ENCODE data around the gene KCNH5.
"Not testable (repeated sequence)": the region's sequence is repeated elsewhere in the genome, so short reads cannot be mapped to it uniquely, and the experiment has no call there.

KCNH5 gene

DNA sequence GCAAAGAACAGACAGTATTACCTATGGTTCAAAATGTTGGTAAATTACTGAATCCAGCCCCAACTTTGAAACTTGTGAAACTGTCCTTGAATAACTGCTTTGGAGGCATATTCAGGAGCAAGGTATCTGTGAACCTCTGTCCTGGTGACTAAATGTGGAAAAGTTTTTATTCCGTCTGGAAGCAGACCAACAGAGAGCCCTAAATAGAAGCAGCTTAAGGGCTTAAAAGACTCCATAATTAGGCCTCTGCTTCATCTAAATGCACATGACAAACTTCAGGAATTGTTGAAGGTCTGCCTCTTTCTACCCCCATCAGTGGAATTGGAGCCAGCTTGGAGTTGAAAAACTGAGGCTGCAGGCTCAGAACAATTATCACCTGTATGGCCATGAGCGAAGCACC, 276.5 kb downstream of the KCNH5 start:
- H3K79me2 ChIP-seq (ENCODE audit: insufficient read depth, low read length): no peaks in the 10 kb centered on the region
- TF ChIP-seq EZH2 (IDR thresholded peaks at IDR 0.05; ENCODE audit: borderline replicate concordance, low read length): no peak
- TF ChIP-seq, protein P1, sequence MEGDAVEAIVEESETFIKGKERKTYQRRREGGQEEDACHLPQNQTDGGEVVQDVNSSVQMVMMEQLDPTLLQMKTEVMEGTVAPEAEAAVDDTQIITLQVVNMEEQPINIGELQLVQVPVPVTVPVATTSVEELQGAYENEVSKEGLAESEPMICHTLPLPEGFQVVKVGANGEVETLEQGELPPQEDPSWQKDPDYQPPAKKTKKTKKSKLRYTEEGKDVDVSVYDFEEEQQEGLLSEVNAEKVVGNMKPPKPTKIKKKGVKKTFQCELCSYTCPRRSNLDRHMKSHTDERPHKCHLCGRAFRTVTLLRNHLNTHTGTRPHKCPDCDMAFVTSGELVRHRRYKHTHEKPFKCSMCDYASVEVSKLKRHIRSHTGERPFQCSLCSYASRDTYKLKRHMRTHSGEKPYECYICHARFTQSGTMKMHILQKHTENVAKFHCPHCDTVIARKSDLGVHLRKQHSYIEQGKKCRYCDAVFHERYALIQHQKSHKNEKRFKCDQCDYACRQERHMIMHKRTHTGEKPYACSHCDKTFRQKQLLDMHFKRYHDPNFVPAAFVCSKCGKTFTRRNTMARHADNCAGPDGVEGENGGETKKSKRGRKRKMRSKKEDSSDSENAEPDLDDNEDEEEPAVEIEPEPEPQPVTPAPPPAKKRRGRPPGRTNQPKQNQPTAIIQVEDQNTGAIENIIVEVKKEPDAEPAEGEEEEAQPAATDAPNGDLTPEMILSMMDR (IDR thresholded peaks at IDR 0.05; ENCODE audit: low read length): no peak

GRCh38 chr14:62763951-62764350, 281.3 kb downstream of the KCNH5 start:
- no peaks in the 10 kb centered on the region for H3K4me1 ChIP-seq (ENCODE audit: insufficient read depth, low read length, severe bottlenecking)
- H3K27me3 ChIP-seq (ENCODE audit: insufficient read depth, low read length): no peaks in the 10 kb centered on the region
- no peak overlapping the region for H3K27ac ChIP-seq (ENCODE audit: low read depth, low read length, poor library complexity, severe bottlenecking)
- H3K9ac ChIP-seq (ENCODE audit: low read length): no peak overlapping the region
- H3K9me3 ChIP-seq (ENCODE audit: low read length): no peaks in the 10 kb centered on the region
- H3K9me2 ChIP-seq (ENCODE audit: low read depth, low read length): no peaks in the 10 kb centered on the region
- no peaks in the 10 kb centered on the region for H3K79me2 ChIP-seq (ENCODE audit: insufficient read depth, low read length)
- H3K4me2 ChIP-seq (ENCODE audit: low read length): no peak overlapping the region
- no peak overlapping the region for H2AFZ ChIP-seq (ENCODE audit: low read length)
- H4K20me1 ChIP-seq (ENCODE audit: insufficient read depth, low read length): no peaks in the 10 kb centered on the region
- no peaks in the 10 kb centered on the region for H3F3A ChIP-seq (ENCODE audit: insufficient read depth, low read length)
- H3K4me3 ChIP-seq (ENCODE audit: low read depth, low read length, poor library complexity, severe bottlenecking): no peak overlapping the region
- H3K36me3 ChIP-seq (ENCODE audit: insufficient read depth, low read length): no peaks in the 10 kb centered on the region
- no peak for TF ChIP-seq EZH2 (IDR thresholded peaks at IDR 0.05; ENCODE audit: borderline replicate concordance, low read length)
- TF ChIP-seq, protein P1 (IDR thresholded peaks at IDR 0.05; ENCODE audit: low read length): no peak

More for the DNA sequence above, 276.5 kb downstream of the KCNH5 start:
- Histone ChIP-seq H3K9ac (ENCODE audit: low read length) (no peak overlapping the region), H4K20me1 (ENCODE audit: insufficient read depth, low read length) (no peaks in the 10 kb centered on the region), H3K4me3 (ENCODE audit: low read depth, low read length, poor library complexity, severe bottlenecking) (no peak overlapping the region), H3K27ac (ENCODE audit: low read depth, low read length, poor library complexity, severe bottlenecking) (no peak overlapping the region), H3F3A (ENCODE audit: insufficient read depth, low read length) (no peaks in the 10 kb centered on the region), H3K4me2 (ENCODE audit: low read length) (no peak overlapping the region), H3K4me1 (ENCODE audit: insufficient read depth, low read length, severe bottlenecking) (no peaks in the 10 kb centered on the region), H2AFZ (ENCODE audit: low read length) (no peak overlapping the region), H3K27me3 (ENCODE audit: insufficient read depth, low read length) (no peaks in the 10 kb centered on the region), H3K36me3 (ENCODE audit: insufficient read depth, low read length) (no peaks in the 10 kb centered on the region), H3K9me2 (ENCODE audit: low read depth, low read length) (no peaks in the 10 kb centered on the region), H3K9me3 (ENCODE audit: low read length) (no peaks in the 10 kb centered on the region)

DNA sequence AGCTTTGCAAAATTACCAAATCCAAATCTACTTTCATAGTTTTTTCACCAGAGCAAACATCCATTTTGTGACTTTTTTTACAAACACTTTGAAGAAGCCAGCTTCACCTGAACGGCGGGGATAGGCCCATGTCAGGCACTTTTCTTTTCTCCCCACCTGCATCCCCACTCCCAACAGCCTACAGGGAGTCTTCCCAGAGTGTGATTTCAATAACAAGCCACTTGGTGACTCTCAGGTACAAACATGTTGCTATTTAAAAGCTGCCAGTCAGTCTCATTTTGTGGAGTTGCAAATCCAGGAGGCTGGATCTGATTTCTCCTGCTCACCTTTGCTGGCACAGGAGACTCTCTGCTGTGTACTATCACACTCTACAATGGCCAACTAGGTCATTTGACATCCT, 285.5 kb downstream of the KCNH5 start:
- Histone ChIP-seq H3K9ac (ENCODE audit: low read length) (no peak overlapping the region), H3K27me3 (ENCODE audit: insufficient read depth, low read length) (no peaks in the 10 kb centered on the region)

GRCh38 chr14:62746881-62747280, 298.4 kb downstream of the KCNH5 start:
- H3K9me2 ChIP-seq (ENCODE audit: low read depth, low read length); H3K4me1 ChIP-seq (ENCODE audit: insufficient read depth, low read length, severe bottlenecking): not testable (repeated sequence)

More for the DNA sequence above, 285.5 kb downstream of the KCNH5 start:
- H3K9me2 ChIP-seq (ENCODE audit: low read depth, low read length): no peaks in the 10 kb centered on the region
- no peaks in the 10 kb centered on the region for H3K79me2 ChIP-seq (ENCODE audit: insufficient read depth, low read length)
- H3K36me3 ChIP-seq (ENCODE audit: insufficient read depth, low read length): no peaks in the 10 kb centered on the region
- no peak overlapping the region for H3K4me2 ChIP-seq (ENCODE audit: low read length)
- TF ChIP-seq, protein P1 (IDR thresholded peaks at IDR 0.05; ENCODE audit: low read length): no peak
- no peak for TF ChIP-seq EZH2 (IDR thresholded peaks at IDR 0.05; ENCODE audit: borderline replicate concordance, low read length)
- H3F3A ChIP-seq (ENCODE audit: insufficient read depth, low read length): no peaks in the 10 kb centered on the region
- no peak overlapping the region for H3K4me3 ChIP-seq (ENCODE audit: low read depth, low read length, poor library complexity, severe bottlenecking)
- H4K20me1 ChIP-seq (ENCODE audit: insufficient read depth, low read length): no peaks in the 10 kb centered on the region
- H3K4me1 ChIP-seq (ENCODE audit: insufficient read depth, low read length, severe bottlenecking): no peaks in the 10 kb centered on the region
- no peak overlapping the region for H3K27ac ChIP-seq (ENCODE audit: low read depth, low read length, poor library complexity, severe bottlenecking)
- no peak overlapping the region for H2AFZ ChIP-seq (ENCODE audit: low read length)
- H3K9me3 ChIP-seq (ENCODE audit: low read length): peaks cover 3% of the 10 kb centered on the region; the same call in 1 of the 2 replicates

More at GRCh38 chr14:62746881-62747280, 298.4 kb downstream of the KCNH5 start:
- H3F3A ChIP-seq (ENCODE audit: insufficient read depth, low read length); H3K27me3 ChIP-seq (ENCODE audit: insufficient read depth, low read length); H4K20me1 ChIP-seq (ENCODE audit: insufficient read depth, low read length); H3K36me3 ChIP-seq (ENCODE audit: insufficient read depth, low read length); H3K9ac ChIP-seq (ENCODE audit: low read length); H3K27ac ChIP-seq (ENCODE audit: low read depth, low read length, poor library complexity, severe bottlenecking); H3K4me2 ChIP-seq (ENCODE audit: low read length); H3K79me2 ChIP-seq (ENCODE audit: insufficient read depth, low read length); H3K9me3 ChIP-seq (ENCODE audit: low read length); H3K4me3 ChIP-seq (ENCODE audit: low read depth, low read length, poor library complexity, severe bottlenecking); H2AFZ ChIP-seq (ENCODE audit: low read length): not testable (repeated sequence)
